H1 (cell line): ENCODE results near the gene MORC3. TPM values are rescaled to one million over a fixed set of nuclear protein-coding genes. Genes with fewer than 3 reads are reported as not detected.

Source experiments
- CTCF ChIA-PET: fragments of 300-600 bp; sonication (Branson Sonifier 250); formaldehyde crosslinking; loops from one replicate; lab custom pipeline; 2021; ENCODE audit not compliant: partially characterized antibody; lab: Charles Lee
- POLR2A ChIA-PET: fragments of 300-600 bp; sonication (Branson Sonifier 250); formaldehyde crosslinking; loops from one replicate; lab custom pipeline; 2021; ENCODE audit warnings: inconsistent platforms; ENCODE audit not compliant: partially characterized antibody; lab: Charles Lee
- DNase-seq, 2 experiments: peaks; one replicate each; pipeline versions ENCODE4 v3.0.0 to v3.0.0-alpha.2; 2010 to 2022; ENCODE audit warnings: low spot score in 2 of 2, low read depth in 1 of 2, mixed read lengths in 1 of 2
- FAIRE-seq: peaks from 2 replicates; lab custom pipeline; 2011; peaks lifted over from hg19 to GRCh38; lab: Jason Lieb, UNC
- H2AFZ ChIP-seq: 2 replicates; pipeline ENCODE4 v1.8.1; 2012; ENCODE audit warnings: low read length, inconsistent platforms
- H2AK5ac ChIP-seq: 2 replicates; pipeline ENCODE4 v1.6.1; 2013; ENCODE audit warnings: low read depth, low read length
- H2BK120ac ChIP-seq: replicated peaks from 2 replicates; pipeline ENCODE3; 2013; ENCODE audit warnings: low read depth, low read length, inconsistent platforms
- H2BK12ac ChIP-seq: 2 replicates; pipeline ENCODE4 v1.6.1; 2013; ENCODE audit warnings: low read depth, low read length
- H2BK15ac ChIP-seq: 2 replicates; pipeline ENCODE4 v1.6.1; 2013; ENCODE audit warnings: low read length
- H2BK20ac ChIP-seq: 2 replicates; pipeline ENCODE4 v1.6.1; 2013; ENCODE audit warnings: low read length
- H2BK5ac ChIP-seq: 2 replicates; pipeline ENCODE4 v1.6.1; 2013; ENCODE audit warnings: low read depth, low read length
- H3K14ac ChIP-seq: 2 replicates; pipeline ENCODE4 v1.6.1; 2013; ENCODE audit warnings: inconsistent platforms; ENCODE audit not compliant: insufficient read length
- H3K18ac ChIP-seq: 2 replicates; pipeline ENCODE4 v1.6.1; 2013; ENCODE audit warnings: low read length; ENCODE audit errors: extremely low read depth
- H3K23ac ChIP-seq: 2 replicates; pipeline ENCODE4 v1.6.1; 2013; ENCODE audit warnings: inconsistent platforms; ENCODE audit not compliant: insufficient read length
- H3K23me2 ChIP-seq: 2 replicates; pipeline ENCODE4 v1.6.1; 2013; ENCODE audit warnings: low read depth, low read length
- H3K27ac ChIP-seq: 2 replicates; pipeline ENCODE4 v1.6.1; 2011; ENCODE audit warnings: low read depth, low read length, inconsistent platforms
- H3K27me3 ChIP-seq, 4 experiments: replicated peaks in 1 of 4; 1 replicate in 1 of 4; 2 replicates in 3 of 4; pipeline versions ENCODE4 v1.6.1 to v1.8.1; 2011 to 2013; ENCODE audit warnings: low read length in 3 of 4, mild to moderate bottlenecking in 3 of 4, inconsistent platforms in 2 of 4, mixed read lengths in 2 of 4, moderate library complexity in 1 of 4; ENCODE audit not compliant: control insufficient read depth in 3 of 4, insufficient read depth in 3 of 4; ENCODE audit errors: extremely low read depth in 1 of 4
- H3K36me3 ChIP-seq, 4 experiments: 2 replicates each; pipeline versions ENCODE4 v1.6.1 to v1.8.1; 2011 to 2013; ENCODE audit warnings: mild to moderate bottlenecking in 4 of 4, low read length in 3 of 4, moderate library complexity in 2 of 4, control low read depth in 1 of 4, inconsistent platforms in 1 of 4; ENCODE audit not compliant: insufficient read depth in 4 of 4, control insufficient read depth in 2 of 4
- H3K4ac ChIP-seq: replicated peaks from 2 replicates; pipeline ENCODE3; 2013; ENCODE audit warnings: low read length, low read depth, mixed read lengths, inconsistent platforms; ENCODE audit not compliant: insufficient read length
- H3K4me1 ChIP-seq, 4 experiments: replicated peaks in 1 of 4; 1 replicate in 1 of 4; 2 replicates in 3 of 4; pipeline versions ENCODE4 v1.6.1 to v1.8.1; 2011 to 2013; ENCODE audit warnings: low read length in 3 of 4, inconsistent platforms in 2 of 4, mixed read lengths in 1 of 4; ENCODE audit not compliant: insufficient read depth in 4 of 4, control insufficient read depth in 3 of 4
- H3K4me2 ChIP-seq, 2 experiments: 2 replicates each; pipeline versions ENCODE4 v1.6.1 to v1.8.1; 2011 to 2013; ENCODE audit warnings: low read depth in 2 of 2, low read length in 2 of 2, control low read depth in 1 of 2, inconsistent platforms in 1 of 2, mild to moderate bottlenecking in 1 of 2; ENCODE audit not compliant: insufficient read depth in 1 of 2
- H3K4me3 ChIP-seq, 4 experiments: fragments of 200-600, 300-600 bp in 1 of 4; sonication (generic), shearing (Covaris generic), sonication (Bioruptor Twin) in 1 of 4; 2 replicates each; pipeline versions ENCODE4 v1.5.1 to v1.8.1; 2011 to 2016; ENCODE audit warnings: low read length in 4 of 4, low read depth in 3 of 4, control low read depth in 2 of 4, inconsistent platforms in 2 of 4, mild to moderate bottlenecking in 2 of 4, mixed read lengths in 1 of 4, moderate library complexity in 1 of 4; ENCODE audit not compliant: insufficient read depth in 2 of 4; ENCODE audit errors: extremely low read depth in 1 of 4
- H3K56ac ChIP-seq: replicated peaks from 2 replicates; pipeline ENCODE3; 2013; ENCODE audit warnings: low read depth, mild to moderate bottlenecking, mixed read lengths, low read length, inconsistent platforms; ENCODE audit not compliant: insufficient read length
- H3K79me1 ChIP-seq: 2 replicates; pipeline ENCODE4 v1.6.1; 2013; ENCODE audit warnings: low read depth, low read length, control low read depth
- H3K79me2 ChIP-seq, 2 experiments: 2 replicates each; pipeline versions ENCODE4 v1.6.1 to v1.8.1; 2012 to 2013; ENCODE audit warnings: low read length in 2 of 2, mild to moderate bottlenecking in 2 of 2, inconsistent platforms in 1 of 2; ENCODE audit not compliant: insufficient read depth in 2 of 2, control insufficient read depth in 1 of 2
- H3K9ac ChIP-seq, 4 experiments: replicated peaks in 1 of 4; 1 replicate in 1 of 4; 2 replicates in 3 of 4; pipeline versions ENCODE4 v1.6.1 to v1.8.1; 2011 to 2013; ENCODE audit warnings: low read depth in 3 of 4, low read length in 3 of 4, control low read depth in 2 of 4, mild to moderate bottlenecking in 2 of 4, moderate library complexity in 2 of 4, inconsistent platforms in 1 of 4; ENCODE audit errors: extremely low read depth in 1 of 4
- H3K9me3 ChIP-seq, 2 experiments: 2 replicates each; pipeline versions ENCODE4 v1.6.1 to v1.8.1; 2012 to 2013; ENCODE audit warnings: mild to moderate bottlenecking in 2 of 2, moderate library complexity in 2 of 2, control low read depth in 1 of 2, inconsistent platforms in 1 of 2, low read depth in 1 of 2, low read length in 1 of 2, mixed read lengths in 1 of 2; ENCODE audit not compliant: insufficient read depth in 2 of 2
- H4K20me1 ChIP-seq, 2 experiments: replicated peaks in 1 of 2; 2 replicates each; pipeline versions ENCODE3 to v1.8.1; 2011 to 2013; ENCODE audit warnings: inconsistent platforms in 2 of 2, low read length in 2 of 2, mild to moderate bottlenecking in 1 of 2; ENCODE audit not compliant: insufficient read depth in 2 of 2, control insufficient read depth in 1 of 2
- H4K5ac ChIP-seq: 2 replicates; pipeline ENCODE4 v1.6.1; 2013; ENCODE audit warnings: low read length, low read depth, mixed read lengths, inconsistent platforms; ENCODE audit not compliant: insufficient read length
- H4K8ac ChIP-seq: 2 replicates; pipeline ENCODE4 v1.8.0; 2013; ENCODE audit warnings: mild to moderate bottlenecking, moderate library complexity, low read length, inconsistent platforms; ENCODE audit not compliant: insufficient read depth; ENCODE audit errors: extremely low read depth
- H4K91ac ChIP-seq: replicated peaks from 2 replicates; pipeline ENCODE3; 2013; ENCODE audit warnings: low read length, mixed read lengths, inconsistent platforms; ENCODE audit not compliant: insufficient read length
- CREB1 ChIP-seq: IDR thresholded peaks from 2 replicates; pipeline ENCODE4 v1.6.1; 2012; ENCODE audit warnings: inconsistent platforms
- GTF2F1 ChIP-seq: IDR thresholded peaks from 2 replicates; pipeline ENCODE4 v1.6.1; 2012; ENCODE audit warnings: low read depth, low read length, improper control_type of control experiment, borderline replicate concordance
- NRF1 ChIP-seq: IDR thresholded peaks from 2 replicates; pipeline ENCODE4 v1.6.1; 2011; ENCODE audit warnings: mild to moderate bottlenecking, low read depth, low read length, improper control_type of control experiment
- PHF8 ChIP-seq: fragments of 200-600 bp; sonication (generic); conservative IDR thresholded peaks from 2 replicates; pipeline ENCODE4 v1.7.1; 2012; ENCODE audit warnings: low read depth, mild to moderate bottlenecking, inconsistent platforms, low read length, moderate library complexity
- TCF12 ChIP-seq: IDR thresholded peaks from 2 replicates; pipeline ENCODE4 v1.6.1; 2011; ENCODE audit warnings: low read depth, mild to moderate bottlenecking, low read length
- TEAD4 ChIP-seq: IDR thresholded peaks from 2 replicates; pipeline ENCODE4 v1.6.1; 2012; ENCODE audit warnings: low read depth, low read length, inconsistent platforms, mixed read lengths
- WGBS, 2 experiments: shearing (Covaris generic) in 1 of 2; methylation state at CpG; one replicate each; pipeline versions ENCODE4 v1.1.6 to v1.1.7; 2013 to 2015; ENCODE audit warnings: low lambda C conversion rate in 2 of 2, mixed read lengths in 2 of 2, inconsistent platforms in 1 of 2, low coverage in 1 of 2, missing lambda C conversion rate in 1 of 2; ENCODE audit not compliant: insufficient replicate concordance in 2 of 2, insufficient coverage in 1 of 2, insufficient read length in 1 of 2; ENCODE audit errors: extremely low coverage in 1 of 2, missing lambda C conversion rate in 1 of 2; 5-methylcytosine and 5-hydroxymethylcytosine counted together
- polyA plus RNA-seq, 7 experiments: library from polyadenylated mRNA; depleted of rRNA in 3 of 7; stranded (reverse) in 5 of 7; unstranded in 2 of 7; fragments of >200 nt in 5 of 7; fragments of 200-250 nt in 2 of 7; gene quantifications; 1 replicate in 5 of 7; 2 replicates in 1 of 7; 4 replicates in 1 of 7; pipeline versions ENCODE4 v1.2.1 to v1.2.3, GENCODE V29; 2011 to 2013; ENCODE audit warnings: missing spikeins in 2 of 7, mixed read lengths in 2 of 7
- total RNA-seq: library from RNA; stranded (reverse); fragmentation: NEBNext Ultra II Directional; extraction: Animal tissue kit (Norgen Biotek cat#: 25700); gene quantifications from 2 replicates; pipeline ENCODE4 v1.2.1, GENCODE V29; 2021
- TF ChIP-seq, protein P1 (sequence below): IDR thresholded peaks from 2 replicates; pipeline ENCODE4 v1.6.1; 2012; ENCODE audit warnings: inconsistent platforms

MORC3 gene
- total and polyA plus RNA-seq, 2 of the 8 experiments (the other 6 are each of a cell fraction or from before 2014, with no cell fraction given) = 5.0 to 20.4 TPM

DNA sequence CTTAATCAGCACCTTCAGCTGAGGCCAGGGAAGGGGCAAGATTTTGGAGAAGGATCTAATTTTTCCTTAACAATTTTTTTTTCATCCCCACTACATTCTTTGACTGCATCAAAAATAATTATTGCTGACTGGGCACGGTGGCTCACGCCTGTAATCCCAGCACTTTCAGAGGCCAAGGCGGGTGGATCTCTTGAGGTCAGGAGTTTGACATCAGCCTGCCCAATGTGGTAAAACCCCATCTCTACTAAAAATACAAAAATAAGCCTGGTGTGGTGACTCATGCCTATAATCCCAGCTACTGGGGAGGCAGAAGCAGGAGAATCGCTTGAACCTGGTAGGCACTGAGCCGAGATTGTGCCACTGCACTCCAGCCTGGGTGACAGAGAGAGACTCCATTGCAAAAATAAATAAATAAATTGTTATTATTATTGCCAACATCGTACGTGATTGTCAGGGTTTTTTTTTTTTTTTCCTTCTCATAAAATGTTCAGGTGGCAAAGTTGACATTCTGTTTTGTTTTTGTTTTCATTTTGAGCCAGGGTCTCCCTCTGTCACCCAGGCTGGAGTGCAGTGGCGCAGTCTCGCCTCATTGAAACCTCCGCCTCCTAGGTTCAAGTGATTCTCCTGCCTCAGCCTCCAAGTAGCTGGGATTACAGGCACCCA lies 37.3 kb upstream of the MORC3 start:
- Histone ChIP-seq H2BK20ac (no peak overlapping the region), H2AFZ (no peak overlapping the region), H3K23me2 (no peaks in the 10 kb centered on the region), H3K18ac (no peak overlapping the region), H4K20me1 (no peaks in the 10 kb centered on the region), H4K91ac (no peak overlapping the region), H2AK5ac (no peak overlapping the region), H2BK12ac (no peak overlapping the region), H4K8ac (no peak overlapping the region), H3K79me1 (no peaks in the 10 kb centered on the region), H3K27ac (no peak overlapping the region), H2BK120ac (no peak overlapping the region), H3K27me3 (no peaks in the 10 kb centered on the region), H3K4ac (no peak overlapping the region), H3K23ac (no peak overlapping the region), H3K4me3 (no peak overlapping the region), H4K5ac (no peak overlapping the region), H3K9me3 (no peaks in the 10 kb centered on the region), H2BK5ac (no peak overlapping the region), H3K4me1 (no peaks in the 10 kb centered on the region), H3K56ac (no peak overlapping the region), H3K79me2 (no peaks in the 10 kb centered on the region), H3K36me3 (peaks cover 0 to 4% (median 0%) of the 10 kb centered on the region in 4 experiments; a peak in 3 of 8 replicates), H3K14ac (no peak overlapping the region), H2BK15ac (no peak overlapping the region), H3K4me2 (no peak overlapping the region), H3K9ac (no peak overlapping the region)
- CTCF ChIA-PET = no interaction called here
- POLR2A ChIA-PET = no interaction called here
- 96% methylated on average over 10 of the region's 10 CpGs; no CpG with 5 or more reads in 1 of the 2 experiments for WGBS, 2 experiments
- DNase-seq = no peak
- no peak for FAIRE-seq
- TF ChIP-seq TCF12 = no peak
- no peak for TF ChIP-seq NRF1
- no peak for TF ChIP-seq CREB1
- no peak for TF ChIP-seq TEAD4
- TF ChIP-seq, protein P1, sequence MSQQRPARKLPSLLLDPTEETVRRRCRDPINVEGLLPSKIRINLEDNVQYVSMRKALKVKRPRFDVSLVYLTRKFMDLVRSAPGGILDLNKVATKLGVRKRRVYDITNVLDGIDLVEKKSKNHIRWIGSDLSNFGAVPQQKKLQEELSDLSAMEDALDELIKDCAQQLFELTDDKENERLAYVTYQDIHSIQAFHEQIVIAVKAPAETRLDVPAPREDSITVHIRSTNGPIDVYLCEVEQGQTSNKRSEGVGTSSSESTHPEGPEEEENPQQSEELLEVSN = no peak
- TF ChIP-seq GTF2F1 = no peak
- no peak for TF ChIP-seq PHF8
